ENCODE data around the gene CDON. TPM values are rescaled to one million over a fixed set of nuclear protein-coding genes. Genes with fewer than 3 reads are reported as not detected.
A peak's percentile ranks its signal among the peaks of the same experiment; 100 is the strongest.

The CDON gene
- total RNA-seq, 1 experiment from 2014 or later = 1.9 TPM

- DNase-seq (ENCODE audit: low read depth) = no peak
These were observed 116.7 kb downstream of the CDON start, which contains the start of gene VSIG10L2 for GRCh38 chr11:125945797-125946520. Gene VSIG10L2, plus strand, starts transcription at chr11:125946044. Its CDS starts 12 bp downstream, at chr11:125946056.

- DNase-seq (ENCODE audit: low read depth) = no peak
These were observed 117.5 kb downstream of the CDON start for GRCh38 chr11:125945011-125945796.

- DNase-seq (ENCODE audit: low read depth) = no peak
These were observed 118.2 kb downstream of the CDON start for GRCh38 chr11:125944350-125945010.

GRCh38 chr11:125943661-125944349, 118.9 kb downstream of the CDON start:
- DNase-seq (ENCODE audit: low read depth) = no peak

GRCh38 chr11:125942771-125943428, 119.8 kb downstream of the CDON start:
- DNase-seq (ENCODE audit: low read depth) = no peak

GRCh38 chr11:125941619-125942611, 120.8 kb downstream of the CDON start:
- DNase-seq (ENCODE audit: low read depth) = peak; percentile 22

GRCh38 chr11:125941267-125941618, 121.4 kb downstream of the CDON start:
- DNase-seq (ENCODE audit: low read depth) = no peak

GRCh38 chr11:125940145-125940544, 122.5 kb downstream of the CDON start:
- DNase-seq (ENCODE audit: low read depth) = no peak

GRCh38 chr11:125939081-125939521, 123.6 kb downstream of the CDON start:
- no peak for DNase-seq (ENCODE audit: low read depth)

- DNase-seq (ENCODE audit: low read depth) = no peak
These were observed 124.2 kb downstream of the CDON start for GRCh38 chr11:125938418-125938817.

- DNase-seq (ENCODE audit: low read depth) = no peak
These were observed 127.0 kb downstream of the CDON start for GRCh38 chr11:125935618-125936199.

GRCh38 chr11:125935056-125935455, 127.6 kb downstream of the CDON start:
- DNase-seq (ENCODE audit: low read depth) = no peak

- DNase-seq (ENCODE audit: low read depth) = no peak
These were observed 128.2 kb downstream of the CDON start for GRCh38 chr11:125934473-125934872.

- DNase-seq (ENCODE audit: low read depth) = no peak
These were observed 129.4 kb downstream of the CDON start for GRCh38 chr11:125933030-125933813.

- DNase-seq (ENCODE audit: low read depth) = no peak
These were observed 130.4 kb downstream of the CDON start for GRCh38 chr11:125932301-125932700.

GRCh38 chr11:125931668-125932067, 131.0 kb downstream of the CDON start:
- DNase-seq (ENCODE audit: low read depth) = no peak

GRCh38 chr11:125931116-125931515, 131.6 kb downstream of the CDON start:
- DNase-seq (ENCODE audit: low read depth) = no peak

GRCh38 chr11:125930076-125930450, 132.6 kb downstream of the CDON start:
- DNase-seq (ENCODE audit: low read depth) = no peak

Measured in HT1080 (cell line).